NCI-H345 treated with DMSO at 0.1 percent for 48 hours (cell line): ENCODE results near the gene HAPLN2.

Experiments used
- DNase-seq: peaks from one replicate; lab custom pipeline; 2025; ENCODE audit not compliant: unreplicated experiment; lab: John Stamatoyannopoulos, UW

HAPLN2 gene

GRCh38 chr1:156660752-156661112, 41.5 kb downstream of the HAPLN2 start:
- no peak for DNase-seq

- DNase-seq = no peak
These were observed 43.0 kb downstream of the HAPLN2 start for GRCh38 chr1:156662005-156662799.

- no peak for DNase-seq
These were observed 43.5 kb downstream of the HAPLN2 start for GRCh38 chr1:156662800-156663055.

- no peak for DNase-seq
These were observed 44.0 kb downstream of the HAPLN2 start for GRCh38 chr1:156663178-156663577.

- DNase-seq = no peak
These were observed 45.0 kb downstream of the HAPLN2 start for GRCh38 chr1:156664046-156664766.

- no peak for DNase-seq
These were observed 45.7 kb downstream of the HAPLN2 start for GRCh38 chr1:156664767-156665411.

GRCh38 chr1:156665539-156665938, 46.3 kb downstream of the HAPLN2 start:
- no peak for DNase-seq

GRCh38 chr1:156666862-156667609, 47.8 kb downstream of the HAPLN2 start:
- DNase-seq = no peak

- DNase-seq = no peak
These were observed 48.4 kb downstream of the HAPLN2 start for GRCh38 chr1:156667610-156667967.

- no peak for DNase-seq
These were observed 48.9 kb downstream of the HAPLN2 start for GRCh38 chr1:156667968-156668709.

GRCh38 chr1:156668801-156669637, 49.8 kb downstream of the HAPLN2 start:
- DNase-seq = no peak

- DNase-seq = no peak
These were observed 50.6 kb downstream of the HAPLN2 start for GRCh38 chr1:156669794-156670193.

GRCh38 chr1:156670359-156670758, 51.1 kb downstream of the HAPLN2 start:
- no peak for DNase-seq

- DNase-seq = no peak
These were observed 51.6 kb downstream of the HAPLN2 start for GRCh38 chr1:156670791-156671190.

- DNase-seq = no peak
These were observed 52.6 kb downstream of the HAPLN2 start for GRCh38 chr1:156671804-156672203.

- no peak for DNase-seq
These were observed 54.3 kb downstream of the HAPLN2 start for GRCh38 chr1:156673387-156674121.
